Measurements from ENCODE around the gene AMIGO3. TPM values are rescaled to one million over a fixed set of nuclear protein-coding genes. Genes with fewer than 3 reads are reported as not detected.

AMIGO3 gene
- total RNA-seq, 1 experiment from 2014 or later = 2.7 TPM

- no peak for DNase-seq (ENCODE audit: low spot score)
These were observed 5.1 kb upstream of the AMIGO3 start for GRCh38 chr3:49724586-49724985.

DNA sequence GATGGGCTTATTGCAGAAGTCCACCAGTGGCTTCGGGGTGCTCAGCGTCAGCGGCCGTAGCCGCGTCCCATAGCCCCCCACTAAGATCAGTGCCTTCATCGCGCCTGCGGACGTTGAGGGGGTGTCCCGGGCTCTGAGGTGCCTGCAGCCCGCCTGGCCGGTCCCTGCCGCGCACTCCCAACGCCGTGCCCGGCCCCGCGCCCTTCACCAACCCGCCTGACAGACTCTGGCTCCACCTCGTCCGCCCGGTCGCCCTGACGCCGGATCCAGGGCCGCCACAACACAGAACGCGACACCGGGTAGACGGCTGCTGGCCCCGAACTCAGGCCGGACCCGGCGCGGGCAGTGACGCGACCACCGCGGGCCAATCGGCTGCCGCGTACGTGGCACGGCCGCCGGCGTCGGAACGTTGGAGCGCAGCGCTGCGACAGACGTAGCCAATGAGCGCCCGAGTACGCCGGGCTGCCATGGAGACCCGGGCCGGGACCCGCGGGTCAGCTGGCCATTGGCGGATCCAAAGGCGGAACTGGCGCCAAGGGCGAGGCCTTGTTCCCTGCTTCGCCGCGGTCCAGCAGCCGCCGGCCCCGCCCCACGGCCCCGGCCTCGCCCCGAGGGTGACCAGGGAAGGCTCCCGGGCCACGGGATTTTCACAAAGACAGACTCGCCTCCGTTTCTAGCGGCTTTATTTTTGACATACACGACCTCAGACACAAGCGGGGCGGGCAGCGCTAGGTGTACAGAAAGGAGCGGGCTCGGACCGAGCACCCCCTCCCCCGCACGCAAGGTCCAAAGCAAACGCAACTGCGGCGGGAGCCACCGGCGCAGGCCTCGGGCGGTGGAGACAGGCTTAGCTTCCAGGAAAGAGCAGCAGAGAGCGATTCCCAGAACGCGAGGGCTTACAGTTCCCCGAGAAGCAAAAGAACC is 4.4 kb upstream of the AMIGO3 start, which contains the start of gene GMPPB:
Gene GMPPB, minus strand, starts transcription at position 324 of the 924 bp plus-strand sequence. Its CDS starts 225 bp downstream, at position 99.
- DNase-seq (ENCODE audit: low spot score) = peak; percentile 95

GRCh38 chr3:49723296-49723627 is 3.8 kb upstream of the AMIGO3 start:
- DNase-seq (ENCODE audit: low spot score) = peak; percentile 54

DNA sequence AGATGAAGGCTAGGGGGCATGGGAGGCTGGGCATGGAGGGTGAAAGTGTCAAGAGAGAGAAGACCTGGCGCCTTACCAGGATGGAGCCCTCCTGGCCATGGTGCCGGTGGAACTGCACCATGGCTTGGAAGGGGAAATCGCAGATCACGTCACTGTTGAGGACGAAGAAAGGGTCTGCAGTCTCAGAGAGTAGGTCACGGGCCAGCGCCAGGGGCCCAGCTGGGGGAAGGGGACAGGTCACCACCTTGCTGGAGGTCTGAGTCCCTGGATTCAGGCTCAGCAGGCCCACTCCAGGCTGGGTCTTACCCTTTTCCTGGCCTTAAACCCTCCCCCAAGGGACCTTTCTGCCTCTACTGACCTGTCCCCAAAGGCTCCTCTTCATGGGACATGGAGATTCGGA is 3.4 kb upstream of the AMIGO3 start:
- no peak for DNase-seq (ENCODE audit: low spot score)

DNA sequence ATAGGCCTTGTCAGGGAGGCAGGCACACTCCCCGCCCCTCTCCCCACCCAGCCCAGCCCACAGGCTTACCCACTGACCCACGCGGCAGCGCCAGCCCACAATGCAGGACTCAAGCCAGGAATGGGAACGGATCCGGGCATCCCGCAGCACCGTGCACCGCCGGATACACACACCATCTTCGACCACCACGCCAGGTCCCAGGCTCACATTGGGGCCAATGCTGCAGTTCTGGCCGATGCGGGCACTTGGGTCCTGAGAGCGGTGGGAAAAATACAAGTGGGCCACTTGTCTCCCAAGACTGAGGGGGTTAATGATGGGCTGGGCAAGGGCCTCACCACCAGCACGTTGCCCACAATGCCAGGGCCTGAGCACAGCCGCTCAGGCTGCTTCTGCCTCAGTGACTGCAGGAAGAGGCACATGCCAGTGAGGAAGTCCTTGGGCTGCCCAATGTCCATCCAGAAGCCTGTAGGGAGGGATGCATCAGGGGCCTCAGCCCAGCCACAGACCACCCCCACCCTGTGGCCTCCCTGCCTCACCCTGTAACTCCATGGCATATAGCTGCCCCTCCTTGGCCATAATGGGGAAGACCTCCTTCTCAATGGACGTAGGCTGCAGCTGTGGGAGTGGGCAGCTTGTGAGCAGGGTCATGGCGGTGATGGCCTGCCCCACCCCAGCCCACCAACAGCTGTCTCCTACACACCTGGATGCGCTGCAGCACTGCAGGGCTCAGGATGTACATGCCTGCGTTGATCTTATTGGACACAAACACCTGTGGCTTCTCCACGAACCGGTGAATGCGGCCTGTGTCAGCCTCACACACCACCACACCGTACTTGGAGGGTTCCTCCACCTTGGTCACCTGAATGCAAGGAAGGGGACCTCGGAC is 2.7 kb upstream of the AMIGO3 start:
- DNase-seq (ENCODE audit: low spot score) = no peak

GRCh38 chr3:49721596-49721895 is 2.1 kb upstream of the AMIGO3 start:
- no peak for DNase-seq (ENCODE audit: low spot score)

DNA sequence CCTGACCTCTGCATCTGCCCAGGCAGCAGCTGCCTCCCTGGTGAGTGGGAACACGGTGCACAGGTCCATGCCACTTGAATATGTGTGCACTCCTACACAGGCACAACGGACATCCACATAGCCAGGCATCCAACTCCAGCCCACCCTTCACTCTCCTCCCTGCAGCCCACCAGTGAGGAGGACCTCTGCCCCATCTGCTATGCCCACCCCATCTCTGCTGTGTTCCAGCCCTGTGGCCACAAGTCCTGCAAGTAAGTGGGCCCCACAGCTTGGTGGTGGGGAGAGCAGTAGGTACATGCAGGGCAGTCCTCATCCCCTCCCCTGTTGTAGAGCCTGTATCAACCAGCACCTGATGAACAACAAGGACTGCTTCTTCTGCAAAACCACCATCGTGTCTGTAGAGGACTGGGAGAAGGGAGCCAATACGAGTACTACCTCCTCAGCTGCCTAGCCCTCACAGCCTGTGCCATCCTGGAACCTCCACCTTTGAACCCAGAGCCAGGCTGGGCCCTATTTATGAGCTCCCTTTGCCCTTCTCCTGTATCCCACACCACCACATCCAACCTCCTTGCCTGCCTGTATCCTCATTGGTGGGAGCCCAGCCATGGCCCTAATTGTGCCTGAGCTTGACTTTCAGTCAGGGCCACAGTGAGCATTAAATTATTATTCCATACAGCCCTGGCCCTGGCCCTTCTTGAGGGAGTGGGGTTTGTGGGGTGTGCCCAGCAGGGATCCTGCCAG is 1.5 kb upstream of the AMIGO3 start:
- DNase-seq (ENCODE audit: low spot score) = no peak

DNA sequence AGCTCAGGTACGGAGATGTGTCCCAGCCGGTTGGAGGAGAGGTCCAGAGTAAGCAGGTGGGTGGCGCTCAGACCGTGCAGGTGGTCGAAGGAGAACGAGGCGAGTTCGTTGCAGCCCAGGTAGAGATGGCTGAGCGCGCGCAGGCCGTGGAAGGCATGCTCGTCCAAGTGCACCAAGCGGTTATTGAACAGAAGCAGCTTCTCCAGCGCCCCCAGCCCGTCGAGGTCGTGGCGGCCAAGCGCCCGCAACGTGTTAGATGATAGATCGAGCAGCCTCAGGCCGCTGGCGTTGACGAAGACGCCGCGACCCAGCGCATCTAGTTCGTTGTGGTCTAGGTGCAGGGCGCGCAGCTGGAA is 648 bp downstream of the AMIGO3 start:
- DNase-seq (ENCODE audit: low spot score) = no peak

- DNase-seq (ENCODE audit: low spot score) = no peak
These were observed 1.3 kb downstream of the AMIGO3 start for GRCh38 chr3:49717959-49718857.

GRCh38 chr3:49717211-49717958 is 2.1 kb downstream of the AMIGO3 start:
- no peak for DNase-seq (ENCODE audit: low spot score)

DNA sequence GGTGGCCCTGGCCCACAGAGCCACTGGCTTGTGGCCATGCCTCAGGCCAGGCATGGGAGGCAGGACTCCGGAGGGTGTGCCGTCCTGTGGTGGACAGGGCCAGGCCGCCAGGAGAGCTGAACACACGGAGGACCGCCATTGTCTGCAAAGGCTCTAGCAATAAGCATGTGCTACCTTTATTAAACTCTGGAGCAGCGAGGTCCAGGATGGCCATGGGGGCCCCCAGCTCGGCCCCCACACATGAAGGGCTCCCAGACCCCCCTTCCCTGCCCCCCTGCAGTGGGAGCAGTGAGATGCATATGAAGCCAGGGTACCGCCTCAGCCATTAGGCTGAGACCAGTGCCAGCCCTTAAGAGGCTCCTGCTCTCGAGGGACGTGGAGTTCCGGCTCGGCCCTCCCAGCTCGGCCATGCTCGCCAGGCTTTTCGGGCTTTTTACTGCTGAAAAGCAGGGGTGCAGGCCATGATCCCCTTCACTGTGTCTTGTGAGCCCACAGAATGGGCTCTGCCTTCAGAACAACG is 2.7 kb downstream of the AMIGO3 start:
- DNase-seq (ENCODE audit: low spot score) = no peak

DNA sequence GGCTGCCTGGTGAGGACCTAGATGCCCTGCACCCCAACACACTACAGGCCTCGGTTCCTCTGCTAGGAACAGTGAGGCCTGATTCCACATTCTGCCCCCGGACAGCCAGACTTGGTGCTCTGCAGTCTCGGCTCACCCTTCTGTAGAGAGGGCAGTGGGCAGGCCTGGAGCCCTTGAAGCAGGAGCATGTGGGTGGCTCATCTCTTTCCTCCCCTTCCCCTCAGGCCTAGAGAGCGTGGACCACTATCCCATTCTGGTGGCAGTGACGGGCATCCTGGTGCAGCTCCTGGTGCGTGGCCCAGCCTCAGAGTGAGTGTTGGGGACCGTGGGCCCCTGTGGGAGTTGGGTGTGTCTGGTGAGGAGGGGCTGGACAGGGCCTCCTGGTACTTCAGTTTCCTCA is 3.3 kb downstream of the AMIGO3 start:
- DNase-seq (ENCODE audit: low spot score) = no peak

GRCh38 chr3:49715611-49716121 is 3.8 kb downstream of the AMIGO3 start:
- DNase-seq (ENCODE audit: low spot score) = no peak

DNA sequence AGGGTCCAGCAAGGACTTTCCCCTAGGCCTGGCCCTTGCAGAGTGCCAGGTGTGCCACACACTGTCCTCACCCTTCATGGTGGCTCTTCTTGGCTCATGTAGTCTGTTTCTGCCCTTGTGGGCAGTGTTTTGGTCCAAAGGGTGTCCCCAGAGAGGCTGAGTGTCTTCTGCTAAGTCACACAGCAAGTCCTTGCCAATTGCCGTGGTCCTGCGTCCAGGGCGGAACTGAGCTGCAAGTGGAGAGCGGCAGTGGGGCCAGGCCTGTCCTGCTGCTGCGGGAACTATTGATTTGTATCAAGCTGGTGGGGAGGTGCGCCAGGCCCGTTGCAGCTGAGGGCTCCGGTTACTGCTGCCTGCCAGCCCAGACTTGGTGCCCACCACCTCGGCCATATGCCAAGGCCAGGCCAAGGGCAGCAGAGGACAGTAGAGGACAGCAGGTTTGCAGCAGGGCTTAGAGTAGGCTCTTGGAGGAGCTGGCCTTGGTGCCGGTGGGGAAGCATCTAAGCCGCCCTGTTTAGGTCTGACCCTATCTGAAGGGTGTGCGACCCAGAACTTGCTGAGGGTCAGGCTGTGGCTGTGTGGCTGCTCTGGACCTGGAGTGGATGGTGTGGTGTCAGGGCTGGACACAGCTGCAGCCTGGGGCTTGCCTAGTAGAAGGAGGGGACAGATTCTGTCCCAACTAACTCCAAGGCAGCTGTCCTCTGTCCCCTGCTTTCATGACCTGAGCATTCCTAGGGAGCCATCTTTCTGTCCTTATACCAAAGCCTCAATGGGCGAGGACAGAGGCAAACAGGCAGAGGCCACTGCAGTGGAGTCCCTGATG is 4.5 kb downstream of the AMIGO3 start:
- no peak for DNase-seq (ENCODE audit: low spot score)

DNA sequence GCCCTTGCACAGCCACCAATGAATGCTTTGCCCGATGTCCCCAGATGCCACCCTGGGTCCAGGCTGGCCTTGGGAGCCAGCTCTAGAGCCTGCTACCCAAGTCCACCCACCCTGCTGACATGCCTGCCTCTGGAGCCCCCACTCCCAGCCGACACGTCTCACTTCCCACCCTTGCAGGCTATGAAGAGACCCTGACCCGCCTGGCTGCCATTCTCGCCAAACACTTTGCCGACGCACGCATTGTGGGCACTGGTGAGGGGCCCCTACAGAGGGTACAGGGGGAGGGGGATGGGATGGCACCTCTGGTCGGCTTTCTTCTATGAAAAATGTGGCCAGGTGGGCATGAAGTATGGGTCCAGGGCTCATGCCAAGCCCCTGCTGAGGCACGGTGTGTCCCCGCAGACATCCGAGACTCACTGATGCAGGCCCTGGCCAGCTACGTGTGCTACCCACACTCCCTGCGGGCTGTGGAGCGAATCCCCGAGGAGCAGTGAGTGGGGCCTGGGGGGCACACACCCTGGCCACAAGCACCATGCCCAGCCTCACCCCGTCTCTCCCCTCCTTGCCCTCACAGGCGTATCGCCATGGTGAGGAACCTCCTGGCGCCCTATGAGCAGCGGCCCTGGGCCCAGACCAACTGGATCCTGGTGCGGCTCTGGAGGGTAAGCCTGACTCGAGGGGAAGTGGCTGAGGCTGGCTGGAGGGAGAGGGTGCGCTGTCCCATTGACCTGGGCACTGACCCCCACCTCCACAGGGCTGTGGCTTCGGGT is 6.0 kb downstream of the AMIGO3 start:
- DNase-seq (ENCODE audit: low spot score) = no peak

DNA sequence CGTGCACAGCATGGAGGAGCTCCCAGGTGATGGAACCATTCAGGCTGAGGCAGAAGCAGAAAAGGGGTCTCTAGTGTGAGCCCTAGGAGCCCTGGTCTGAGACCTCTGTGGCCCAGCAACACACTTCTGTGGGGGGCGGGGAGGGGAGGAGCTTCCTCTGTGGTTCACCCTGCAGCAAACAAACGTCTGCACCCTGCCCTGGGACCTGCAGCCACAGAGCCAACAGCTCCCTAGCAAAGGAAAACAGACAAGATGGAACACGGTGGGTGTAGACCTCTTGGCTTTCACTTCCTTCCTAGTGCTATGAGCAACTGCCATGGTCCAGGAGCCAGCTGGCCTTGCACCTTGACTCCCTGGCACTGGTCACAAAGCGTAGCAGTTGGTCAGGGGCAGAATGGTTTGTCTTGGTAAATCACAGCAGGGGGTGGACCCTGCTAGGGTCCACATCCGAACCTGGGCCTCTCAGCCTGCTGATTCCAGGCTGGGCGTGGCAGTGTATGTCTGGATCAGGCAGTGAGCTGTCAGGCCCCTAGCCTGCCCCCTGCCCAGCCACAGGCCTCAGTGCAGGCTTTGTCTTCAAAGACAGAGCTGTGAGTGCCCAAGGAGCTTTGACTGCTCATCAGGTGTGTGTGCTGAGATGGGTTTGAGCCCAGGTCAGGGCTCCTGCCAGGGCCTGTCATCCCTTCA is 6.7 kb downstream of the AMIGO3 start:
- DNase-seq (ENCODE audit: low spot score) = no peak

GRCh38 chr3:49712166-49712565 is 7.3 kb downstream of the AMIGO3 start:
- DNase-seq (ENCODE audit: low spot score) = no peak

DNA sequence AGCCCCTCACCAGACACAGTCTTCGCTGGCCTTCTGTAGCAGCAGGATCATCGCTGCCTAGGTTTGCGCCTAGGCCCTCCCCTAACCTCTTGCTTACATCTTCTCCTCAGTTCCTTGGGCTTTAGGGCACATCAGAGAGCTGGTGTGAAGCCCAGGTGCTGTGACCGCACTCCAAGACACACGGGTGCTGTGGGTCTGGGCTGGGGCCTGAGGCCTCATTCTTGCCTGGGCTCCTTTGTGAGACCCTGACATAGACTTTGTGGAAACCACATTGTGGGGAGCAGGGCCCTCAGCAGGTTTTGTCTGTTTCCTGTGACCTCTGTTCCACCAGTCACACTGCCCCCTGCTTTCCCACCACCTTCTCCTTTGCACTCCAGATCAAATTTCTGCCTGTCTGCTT is 8.0 kb downstream of the AMIGO3 start:
- DNase-seq (ENCODE audit: low spot score) = no peak
